Measurements from ENCODE around the gene NMNAT2.

DNA sequence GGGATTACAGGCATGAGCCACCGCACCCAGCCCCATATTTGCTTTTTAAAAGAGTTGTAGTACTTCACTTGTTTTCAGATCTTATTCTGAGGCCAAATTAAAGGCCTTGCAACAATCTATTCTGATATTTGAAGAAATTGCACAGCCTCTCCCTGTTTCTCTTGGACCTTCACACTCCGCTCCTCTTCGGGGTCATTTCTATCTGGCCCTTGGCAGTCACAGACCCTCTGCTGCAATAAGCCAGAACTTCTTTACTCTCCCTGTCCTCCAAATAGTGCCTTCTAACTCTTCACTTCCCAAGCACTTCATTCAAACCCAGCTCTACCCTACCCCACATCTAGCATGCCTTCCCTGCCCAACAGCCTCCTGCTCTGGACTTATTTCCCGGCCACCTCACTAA lies 121.4 kb downstream of the NMNAT2 start:
- TF ChIP-seq POLR2A (IDR thresholded peaks at IDR 0.05) = no peak
- TF ChIP-seq, protein P1, sequence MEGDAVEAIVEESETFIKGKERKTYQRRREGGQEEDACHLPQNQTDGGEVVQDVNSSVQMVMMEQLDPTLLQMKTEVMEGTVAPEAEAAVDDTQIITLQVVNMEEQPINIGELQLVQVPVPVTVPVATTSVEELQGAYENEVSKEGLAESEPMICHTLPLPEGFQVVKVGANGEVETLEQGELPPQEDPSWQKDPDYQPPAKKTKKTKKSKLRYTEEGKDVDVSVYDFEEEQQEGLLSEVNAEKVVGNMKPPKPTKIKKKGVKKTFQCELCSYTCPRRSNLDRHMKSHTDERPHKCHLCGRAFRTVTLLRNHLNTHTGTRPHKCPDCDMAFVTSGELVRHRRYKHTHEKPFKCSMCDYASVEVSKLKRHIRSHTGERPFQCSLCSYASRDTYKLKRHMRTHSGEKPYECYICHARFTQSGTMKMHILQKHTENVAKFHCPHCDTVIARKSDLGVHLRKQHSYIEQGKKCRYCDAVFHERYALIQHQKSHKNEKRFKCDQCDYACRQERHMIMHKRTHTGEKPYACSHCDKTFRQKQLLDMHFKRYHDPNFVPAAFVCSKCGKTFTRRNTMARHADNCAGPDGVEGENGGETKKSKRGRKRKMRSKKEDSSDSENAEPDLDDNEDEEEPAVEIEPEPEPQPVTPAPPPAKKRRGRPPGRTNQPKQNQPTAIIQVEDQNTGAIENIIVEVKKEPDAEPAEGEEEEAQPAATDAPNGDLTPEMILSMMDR (IDR thresholded peaks at IDR 0.05) = no peak

Data from adrenal gland (tissue), 5 donors.